ENCODE measurements around the gene COX8C.

GRCh38 chr14:93328546-93328945, 18.4 kb upstream of the COX8C start:
- TF ChIP-seq POLR2A (IDR thresholded peaks at IDR 0.05) (no peak), CTCF (IDR thresholded peaks at IDR 0.05) (no peak)
